GM18868 (cell line): Measurements from ENCODE around the gene ADD1.

Experiments used
- ATAC-seq: cut with Tn5 transposase; IDR thresholded peaks from one replicate; pipeline ENCODE4 v1.9.1; 2021; ENCODE audit warnings: mild to moderate bottlenecking, moderate library complexity; ENCODE audit not compliant: unreplicated experiment

ADD1 gene

GRCh38 chr4:2805712-2806389, 37.8 kb upstream of the ADD1 start:
- ATAC-seq, result no peak

DNA sequence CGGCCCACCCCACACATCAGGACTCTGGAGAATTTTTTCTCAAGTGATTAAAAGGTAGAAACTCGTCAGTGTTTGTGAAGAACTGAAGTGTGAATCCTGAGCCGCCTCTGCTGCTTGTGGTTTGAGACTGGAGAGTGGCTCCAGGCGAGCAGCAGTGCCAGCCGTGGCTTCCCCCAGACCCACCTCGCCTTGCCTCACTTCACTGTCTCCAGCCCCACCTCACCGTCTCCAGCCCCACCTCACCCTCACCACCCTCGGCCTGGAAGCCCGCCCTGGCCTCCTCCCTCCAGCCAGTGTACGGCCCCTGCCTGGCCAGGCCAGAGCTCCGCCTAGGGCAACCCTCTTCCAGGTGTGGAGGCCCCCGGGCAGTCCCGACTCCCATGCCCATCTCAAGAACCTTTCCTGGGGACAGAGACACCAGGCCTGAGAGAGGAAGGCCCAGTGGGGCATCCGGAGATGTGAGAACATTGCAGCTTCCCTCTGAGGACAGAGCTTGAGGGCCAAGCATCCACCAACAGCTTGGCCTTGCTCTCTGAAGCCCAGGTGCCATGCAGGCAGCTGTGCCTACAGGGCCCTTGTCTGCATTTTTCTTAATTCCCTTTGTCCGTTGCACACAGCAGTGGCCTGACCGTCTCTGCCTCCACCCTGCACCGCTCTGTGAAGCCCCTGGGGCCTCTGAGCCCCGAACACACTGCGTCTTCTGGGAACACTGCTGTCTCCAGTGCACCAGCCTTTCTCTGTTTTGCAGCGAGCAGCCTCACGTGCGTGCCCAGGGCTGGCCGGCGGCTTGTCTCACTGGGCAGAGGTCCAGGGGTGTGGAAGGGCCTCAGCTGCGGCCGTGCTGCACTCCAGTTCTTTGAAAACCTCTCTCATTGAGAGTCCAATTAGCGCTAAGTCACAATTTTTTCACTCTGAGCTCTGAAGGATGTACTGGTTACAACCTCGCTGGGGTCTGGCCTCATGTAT, 37.0 kb upstream of the ADD1 start:
- no peak for ATAC-seq

- no peak for ATAC-seq
Observed at GRCh38 chr4:2807571-2807970, 36.1 kb upstream of the ADD1 start.

- no peak for ATAC-seq
Observed at GRCh38 chr4:2808001-2808400, 35.6 kb upstream of the ADD1 start.

DNA sequence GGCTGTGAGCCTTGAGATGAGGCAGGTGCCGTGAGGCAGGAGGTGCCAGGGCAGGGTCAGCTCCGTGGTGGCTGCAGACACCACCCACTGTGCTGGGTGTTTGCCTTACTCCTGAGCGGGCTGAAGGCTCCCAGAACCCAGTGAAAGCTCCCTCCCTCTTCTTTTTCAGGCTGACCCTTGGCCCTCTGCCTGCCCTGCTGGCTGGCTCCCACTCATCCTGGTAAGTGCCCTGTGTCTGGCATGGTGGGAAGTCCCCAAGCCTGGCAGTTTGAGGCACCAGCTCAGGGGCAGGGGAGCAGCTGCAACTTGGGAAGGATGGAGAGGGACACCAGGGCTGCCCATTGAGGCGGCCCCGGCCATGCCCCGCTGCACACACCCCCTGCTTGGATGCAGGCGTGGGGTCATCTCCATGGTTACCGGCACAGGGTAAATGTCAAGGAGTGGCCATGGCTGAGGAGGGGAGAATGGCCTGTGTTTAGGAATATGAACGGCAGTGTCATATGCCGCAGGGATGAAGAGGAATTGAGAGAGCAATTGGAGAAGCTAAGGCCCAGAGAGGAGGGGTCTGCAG, 33.9 kb upstream of the ADD1 start:
- ATAC-seq, result no peak

GRCh38 chr4:2810388-2810787, 33.3 kb upstream of the ADD1 start:
- no peak for ATAC-seq

DNA sequence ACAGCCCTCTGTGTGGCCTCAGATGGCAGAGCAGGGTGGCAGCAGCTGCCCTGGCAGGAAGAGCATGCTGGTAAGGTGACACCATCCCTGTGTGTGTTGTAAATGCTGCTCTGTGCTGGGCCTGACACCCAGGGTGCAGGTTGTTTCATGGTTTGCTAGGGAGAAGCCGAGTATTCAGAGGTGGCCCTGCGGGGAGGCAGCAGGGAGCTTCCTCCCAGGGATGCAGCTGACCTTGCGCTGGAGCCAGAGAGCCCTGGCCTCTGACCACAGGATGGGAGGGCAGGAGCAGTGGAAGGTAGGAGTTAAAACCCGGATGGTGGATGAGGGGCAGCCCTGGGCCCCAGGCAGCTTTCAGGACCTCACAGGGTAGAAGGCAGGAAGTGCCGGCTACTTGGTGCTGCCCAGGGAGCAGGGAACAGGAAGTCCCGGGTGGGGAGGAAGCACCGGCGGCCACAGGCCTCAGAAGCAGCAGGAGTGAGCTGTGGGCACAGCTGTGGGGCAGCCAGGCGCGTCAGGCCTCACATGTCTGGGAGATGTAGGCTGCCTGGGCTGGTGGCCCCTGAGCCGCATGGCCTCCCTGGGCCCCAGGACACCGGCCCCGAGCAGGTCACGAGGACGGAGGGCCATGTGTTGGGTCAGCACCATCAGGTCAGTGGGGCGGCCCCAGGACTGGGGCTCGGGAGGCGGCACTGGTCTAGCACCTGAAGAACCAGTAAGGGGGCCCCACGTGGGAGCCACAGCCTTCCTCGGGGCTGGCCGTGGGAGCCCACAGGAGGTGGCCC, 31.6 kb upstream of the ADD1 start:
- peak; percentile 60 for ATAC-seq

DNA sequence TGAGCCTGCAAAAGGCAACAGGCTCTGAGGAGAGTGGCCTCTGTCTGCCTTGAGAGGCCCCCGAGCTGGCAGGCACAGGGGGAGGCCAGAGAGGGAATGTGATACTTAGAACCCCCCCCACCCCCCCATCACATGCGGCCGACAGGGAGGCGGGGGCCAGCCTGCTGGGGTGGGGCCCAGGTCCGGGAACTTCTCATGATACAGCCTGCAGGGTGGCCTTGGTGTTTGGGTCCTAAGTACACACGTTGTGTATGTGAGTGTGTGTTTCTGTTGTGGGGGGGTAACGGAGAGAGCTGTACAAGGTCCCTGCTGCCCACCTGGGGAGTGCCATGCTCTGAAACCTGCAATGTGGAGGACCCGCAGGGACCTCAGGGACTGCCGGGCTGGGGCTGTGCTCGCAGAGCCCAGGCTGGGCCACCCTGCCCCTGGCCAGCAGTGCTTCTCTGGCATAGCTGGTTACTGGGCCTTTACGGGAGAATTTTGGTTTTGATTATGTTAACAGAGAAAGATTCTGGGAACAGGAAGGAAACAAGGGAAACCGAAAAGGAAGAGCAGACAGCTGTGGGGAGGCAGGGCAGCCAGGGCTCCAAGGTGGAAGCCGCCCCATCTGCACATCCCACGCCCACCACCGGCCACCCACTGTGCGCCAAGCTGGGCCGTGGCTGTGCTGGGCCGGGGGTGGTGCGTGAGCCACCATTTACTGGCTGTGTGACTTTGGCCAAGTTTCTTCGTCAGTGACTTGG, 30.9 kb upstream of the ADD1 start:
- ATAC-seq, result no peak

DNA sequence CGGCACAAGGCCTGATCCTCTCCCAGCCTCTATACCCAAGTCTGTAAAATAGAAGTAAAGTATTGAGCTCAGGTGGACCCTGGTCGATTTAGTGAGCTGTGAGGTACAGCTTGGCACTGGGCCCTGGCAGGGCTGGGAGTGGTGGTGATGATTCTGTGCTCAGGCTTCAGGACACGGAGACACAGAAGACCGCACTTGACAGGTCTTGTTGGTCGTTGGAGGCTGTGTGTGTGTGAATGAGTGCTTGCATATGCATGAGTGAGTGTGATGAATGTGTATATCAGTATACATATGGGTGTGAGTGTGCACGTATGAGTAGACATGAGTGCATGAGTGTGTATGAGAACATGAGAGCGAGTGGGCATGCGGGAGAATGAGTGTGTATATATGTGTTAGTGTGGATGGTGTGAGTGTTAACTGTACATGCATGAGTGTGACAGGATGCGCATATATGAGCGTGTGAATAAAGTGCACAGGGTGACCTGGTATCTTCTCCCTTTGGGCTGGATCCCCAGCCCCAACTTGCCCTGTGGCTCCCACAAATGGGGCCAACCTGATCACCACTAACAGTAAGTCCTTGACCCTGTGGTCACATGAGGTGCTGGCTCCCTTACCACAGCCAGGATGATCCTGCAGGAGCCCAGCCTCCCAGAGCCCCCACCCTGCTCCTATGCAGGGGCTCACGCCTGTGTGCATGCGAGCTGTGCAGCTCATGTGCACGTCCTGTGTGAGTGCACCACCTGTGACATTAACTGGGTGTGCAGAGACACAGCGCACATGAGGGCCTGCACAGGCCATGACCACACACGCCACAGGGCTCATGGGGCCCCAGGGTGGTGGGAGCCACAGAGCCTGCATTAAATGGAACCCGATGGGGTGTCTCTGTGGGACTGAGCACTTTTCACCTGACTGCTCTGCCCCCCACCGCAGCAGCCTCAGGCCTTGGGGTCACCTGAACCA, 29.9 kb upstream of the ADD1 start:
- no peak for ATAC-seq

DNA sequence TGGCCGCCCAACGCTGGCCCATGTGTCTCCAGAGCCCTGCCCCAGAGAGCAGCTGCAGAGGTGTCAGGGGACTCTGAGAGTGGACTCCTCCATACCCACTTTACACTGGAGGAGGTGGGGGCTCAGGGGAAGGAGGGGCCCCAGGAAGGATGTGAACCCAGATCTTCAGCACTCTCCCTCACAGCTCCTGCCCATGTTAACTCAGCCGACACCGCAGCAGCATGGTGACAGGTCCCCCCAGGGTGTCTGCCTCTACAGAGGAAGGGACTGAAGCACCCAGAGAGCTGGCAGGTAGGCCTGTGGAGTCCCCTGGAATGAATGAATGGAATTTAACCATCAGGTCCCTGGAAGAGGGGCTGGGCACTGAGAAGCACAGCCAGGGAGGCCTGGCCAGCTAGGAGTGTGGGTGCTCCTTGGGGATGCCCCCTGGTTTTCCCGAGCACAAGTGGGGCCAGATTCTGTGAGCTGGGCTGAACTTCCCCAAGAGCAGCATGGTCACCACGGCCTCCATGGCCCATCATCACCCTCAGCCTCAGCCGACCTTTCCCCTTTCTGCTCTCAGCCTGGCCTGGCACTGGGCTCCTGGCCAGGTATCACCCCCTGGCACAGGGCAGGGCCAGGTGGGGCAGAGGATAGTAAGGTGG, 28.9 kb upstream of the ADD1 start:
- no peak for ATAC-seq

DNA sequence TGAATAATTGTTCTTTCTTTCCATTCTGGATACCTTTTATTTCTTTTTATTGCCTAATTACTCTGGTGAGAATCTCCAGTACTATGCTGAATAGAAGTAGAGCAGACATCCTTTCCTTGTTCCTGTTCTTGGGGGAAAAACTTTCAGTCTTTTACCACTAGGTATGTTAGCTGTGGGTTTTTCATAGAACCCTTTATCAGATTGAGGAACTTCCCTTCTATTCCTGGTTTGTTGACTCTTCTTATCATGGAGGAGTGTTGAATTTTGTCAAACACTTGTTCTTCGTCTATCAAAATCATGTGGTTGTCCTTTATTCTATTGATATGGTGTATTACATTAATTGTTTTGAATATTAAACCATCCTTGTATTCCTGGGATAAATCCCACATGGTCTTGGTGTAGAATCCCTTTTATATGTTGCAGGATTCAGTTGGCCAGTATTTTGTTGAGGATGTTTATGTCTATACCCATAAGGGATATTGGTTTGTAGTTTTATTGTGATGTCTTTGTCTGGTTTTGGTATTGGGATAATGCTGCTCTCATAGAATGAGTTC, 27.2 kb upstream of the ADD1 start:
- ATAC-seq, result no peak

DNA sequence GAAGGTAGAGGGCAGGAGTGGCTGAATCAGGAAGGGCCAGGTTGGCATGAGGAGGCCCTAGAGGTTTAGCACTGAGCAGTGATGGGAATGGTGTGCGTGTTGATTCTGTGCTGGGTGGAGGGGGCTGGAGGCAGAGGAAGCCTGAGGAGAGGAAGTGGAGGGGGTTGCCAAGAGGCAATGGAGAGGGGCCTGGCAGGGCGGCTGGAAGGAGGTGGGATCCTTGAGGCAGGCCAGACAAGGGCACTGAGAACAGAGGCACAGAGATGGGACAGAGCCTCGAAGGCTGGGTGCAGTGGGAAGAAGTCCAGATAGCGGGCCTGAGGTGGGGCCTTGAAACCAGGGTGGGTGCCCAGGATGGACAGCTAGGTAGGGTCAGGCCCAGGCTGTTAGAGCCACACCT, 26.5 kb upstream of the ADD1 start:
- ATAC-seq, result no peak

- ATAC-seq, result no peak
Observed at GRCh38 chr4:2817701-2818350, 25.8 kb upstream of the ADD1 start.

DNA sequence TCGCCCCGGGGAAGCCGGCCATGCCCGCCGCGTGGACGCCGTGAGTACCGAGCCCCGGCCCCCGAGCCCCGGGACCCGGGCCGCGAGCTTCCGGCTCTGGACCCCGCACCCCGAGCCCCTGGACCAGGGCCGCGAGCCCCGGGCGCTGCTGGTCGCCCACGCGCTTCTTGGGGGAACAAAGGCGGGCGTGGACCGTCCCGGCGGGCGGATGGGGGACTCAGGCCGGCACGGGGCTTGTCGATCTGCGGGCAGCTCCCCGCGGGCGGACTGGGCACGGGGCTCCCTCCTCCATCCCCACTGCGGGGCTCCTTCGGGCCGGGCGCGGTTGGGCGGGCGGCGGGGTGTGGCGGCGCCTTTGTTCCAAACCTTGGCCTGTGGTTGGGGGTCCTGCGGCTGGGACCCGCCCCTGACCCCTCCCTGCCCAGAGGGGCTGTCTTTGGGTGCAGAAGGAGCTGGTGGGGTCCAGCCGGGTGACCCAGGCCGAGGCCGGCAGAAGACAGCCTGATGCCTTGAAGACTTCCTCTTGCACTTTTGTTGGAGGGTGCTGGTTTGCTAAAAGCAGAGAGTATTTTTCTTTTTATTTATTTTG, 25.2 kb upstream of the ADD1 start:
- no peak for ATAC-seq

- no peak for ATAC-seq
Observed at GRCh38 chr4:2819244-2820215, 24.1 kb upstream of the ADD1 start.

- ATAC-seq, result no peak
Observed at GRCh38 chr4:2820216-2820982, 23.2 kb upstream of the ADD1 start.
